Measurements from ENCODE around the gene CERS6.

The CERS6 gene

GRCh38 chr2:168624028-168624427, 168.0 kb downstream of the CERS6 start:
- CTCF ChIA-PET, result interaction anchor here (0.6 kb wide), 1 partner anchor 13 kb away, joined by 3 read pairs; no protein-coding TSS in a partner anchor
- no peak for DNase-seq (ENCODE audit: extremely low spot score)
- TF ChIP-seq ELF4 (IDR thresholded peaks at IDR 0.05) (no peak), ZNF384 (IDR thresholded peaks at IDR 0.05) (no peak), LEF1 (IDR thresholded peaks at IDR 0.05; ENCODE audit: borderline replicate concordance) (no peak), ARNT (IDR thresholded peaks at IDR 0.05) (no peak), FOXK2 (IDR thresholded peaks at IDR 0.05) (no peak), PKNOX1 (IDR thresholded peaks at IDR 0.05) (no peak), FOXM1 (IDR thresholded peaks at IDR 0.05; ENCODE audit: borderline replicate concordance) (no peak), SP1 (IDR thresholded peaks at IDR 0.05) (no peak), NFRKB (IDR thresholded peaks at IDR 0.05) (no peak), TARDBP (IDR thresholded peaks at IDR 0.05) (no peak), HDGF (IDR thresholded peaks at IDR 0.05; ENCODE audit: borderline replicate concordance) (no peak), FOXA1 (IDR thresholded peaks at IDR 0.05) (no peak)
- POLR2A ChIA-PET, result no interaction called here

- no peak for TF ChIP-seq SUZ12 (IDR thresholded peaks at IDR 0.05)
- TF ChIP-seq FOXK2 (IDR thresholded peaks at IDR 0.05), result no peak
- no peak for TF ChIP-seq SP1 (IDR thresholded peaks at IDR 0.05)
- no peak for TF ChIP-seq ZNF384 (IDR thresholded peaks at IDR 0.05)
- TF ChIP-seq ELF4 (IDR thresholded peaks at IDR 0.05), result no peak
- TF ChIP-seq FOXM1 (IDR thresholded peaks at IDR 0.05; ENCODE audit: borderline replicate concordance), result no peak
- no peak for TF ChIP-seq LEF1 (IDR thresholded peaks at IDR 0.05; ENCODE audit: borderline replicate concordance)
- no peak for TF ChIP-seq FOXA1 (IDR thresholded peaks at IDR 0.05)
- TF ChIP-seq HDGF (IDR thresholded peaks at IDR 0.05; ENCODE audit: borderline replicate concordance), result no peak
- TF ChIP-seq NFRKB (IDR thresholded peaks at IDR 0.05), result no peak
- TF ChIP-seq ARNT (IDR thresholded peaks at IDR 0.05), result no peak
- TF ChIP-seq PKNOX1 (IDR thresholded peaks at IDR 0.05), result no peak
- TF ChIP-seq CTBP1 (IDR thresholded peaks at IDR 0.05; ENCODE audit: borderline replicate concordance), result no peak
- TF ChIP-seq TARDBP (IDR thresholded peaks at IDR 0.05), result no peak
- TF ChIP-seq BHLHE40 (IDR thresholded peaks at IDR 0.05; ENCODE audit: borderline replicate concordance), result no peak
- TF ChIP-seq L3MBTL2 (conservative IDR thresholded peaks at IDR 0.05), result no peak
- no peak for DNase-seq (ENCODE audit: extremely low spot score)
- POLR2A ChIA-PET, result no interaction called here
- CTCF ChIA-PET, result no interaction called here
These were observed 170.0 kb downstream of the CERS6 start for GRCh38 chr2:168626096-168626495.

- no peak for DNase-seq (ENCODE audit: extremely low spot score)
- CTCF ChIA-PET, result no interaction called here
- no peak for TF ChIP-seq LEF1 (IDR thresholded peaks at IDR 0.05; ENCODE audit: borderline replicate concordance)
- no peak for TF ChIP-seq PKNOX1 (IDR thresholded peaks at IDR 0.05)
- TF ChIP-seq TARDBP (IDR thresholded peaks at IDR 0.05), result no peak
- no peak for TF ChIP-seq L3MBTL2 (conservative IDR thresholded peaks at IDR 0.05)
- TF ChIP-seq ARNT (IDR thresholded peaks at IDR 0.05), result no peak
- no peak for TF ChIP-seq HDGF (IDR thresholded peaks at IDR 0.05; ENCODE audit: borderline replicate concordance)
- TF ChIP-seq BHLHE40 (IDR thresholded peaks at IDR 0.05; ENCODE audit: borderline replicate concordance), result no peak
- no peak for TF ChIP-seq ZNF384 (IDR thresholded peaks at IDR 0.05)
- no peak for TF ChIP-seq ELF4 (IDR thresholded peaks at IDR 0.05)
- TF ChIP-seq FOXM1 (IDR thresholded peaks at IDR 0.05; ENCODE audit: borderline replicate concordance), result no peak
- POLR2A ChIA-PET, result no interaction called here
These were observed 170.6 kb downstream of the CERS6 start for GRCh38 chr2:168626647-168627046.

- POLR2A ChIA-PET, result no interaction called here
- CTCF ChIA-PET, result no interaction called here
- no peak for DNase-seq (ENCODE audit: extremely low spot score)
- TF ChIP-seq LEF1 (IDR thresholded peaks at IDR 0.05; ENCODE audit: borderline replicate concordance), result no peak
- TF ChIP-seq ZNF384 (IDR thresholded peaks at IDR 0.05), result no peak
- no peak for TF ChIP-seq CTBP1 (IDR thresholded peaks at IDR 0.05; ENCODE audit: borderline replicate concordance)
- TF ChIP-seq HDGF (IDR thresholded peaks at IDR 0.05; ENCODE audit: borderline replicate concordance), result no peak
- TF ChIP-seq NFRKB (IDR thresholded peaks at IDR 0.05), result no peak
- TF ChIP-seq PKNOX1 (IDR thresholded peaks at IDR 0.05), result no peak
- no peak for TF ChIP-seq ARNT (IDR thresholded peaks at IDR 0.05)
- no peak for TF ChIP-seq SUZ12 (IDR thresholded peaks at IDR 0.05)
- no peak for TF ChIP-seq TARDBP (IDR thresholded peaks at IDR 0.05)
These were observed 176.6 kb downstream of the CERS6 start for GRCh38 chr2:168632709-168633121.

- POLR2A ChIA-PET, result no interaction called here
These were observed 177.1 kb downstream of the CERS6 start for GRCh38 chr2:168633200-168633599.

GRCh38 chr2:168633895-168634294, 177.8 kb downstream of the CERS6 start:
- no peak for TF ChIP-seq PKNOX1 (IDR thresholded peaks at IDR 0.05)
- CTCF ChIA-PET, result no interaction called here
- POLR2A ChIA-PET, result no interaction called here

More at GRCh38 chr2:168633200-168633599, 177.1 kb downstream of the CERS6 start:
- no peak for DNase-seq (ENCODE audit: extremely low spot score)
- TF ChIP-seq L3MBTL2 (conservative IDR thresholded peaks at IDR 0.05) (no peak), ARNT (IDR thresholded peaks at IDR 0.05) (no peak), FOXA1 (IDR thresholded peaks at IDR 0.05) (no peak), SUZ12 (IDR thresholded peaks at IDR 0.05) (no peak), HDGF (IDR thresholded peaks at IDR 0.05; ENCODE audit: borderline replicate concordance) (no peak), TARDBP (IDR thresholded peaks at IDR 0.05) (no peak), ZNF384 (IDR thresholded peaks at IDR 0.05) (no peak), ELF4 (IDR thresholded peaks at IDR 0.05) (no peak), CTBP1 (IDR thresholded peaks at IDR 0.05; ENCODE audit: borderline replicate concordance) (no peak)
- CTCF ChIA-PET, result no interaction called here

More at GRCh38 chr2:168633895-168634294, 177.8 kb downstream of the CERS6 start:
- DNase-seq (ENCODE audit: extremely low spot score), result no peak

Data from HEK293T (cell line).